HG03060 (cell line): ENCODE data around the gene RAB6C.
"Not testable (repeated sequence)": the region's sequence is repeated elsewhere in the genome, so short reads cannot be mapped to it uniquely, and the experiment has no call there.

Experiments
- ATAC-seq: cut with Tn5 transposase; IDR thresholded peaks from one replicate; pipeline ENCODE4 v1.9.1; 2021; ENCODE audit warnings: low read depth, moderate number of reproducible peaks; ENCODE audit not compliant: unreplicated experiment

The RAB6C gene

DNA sequence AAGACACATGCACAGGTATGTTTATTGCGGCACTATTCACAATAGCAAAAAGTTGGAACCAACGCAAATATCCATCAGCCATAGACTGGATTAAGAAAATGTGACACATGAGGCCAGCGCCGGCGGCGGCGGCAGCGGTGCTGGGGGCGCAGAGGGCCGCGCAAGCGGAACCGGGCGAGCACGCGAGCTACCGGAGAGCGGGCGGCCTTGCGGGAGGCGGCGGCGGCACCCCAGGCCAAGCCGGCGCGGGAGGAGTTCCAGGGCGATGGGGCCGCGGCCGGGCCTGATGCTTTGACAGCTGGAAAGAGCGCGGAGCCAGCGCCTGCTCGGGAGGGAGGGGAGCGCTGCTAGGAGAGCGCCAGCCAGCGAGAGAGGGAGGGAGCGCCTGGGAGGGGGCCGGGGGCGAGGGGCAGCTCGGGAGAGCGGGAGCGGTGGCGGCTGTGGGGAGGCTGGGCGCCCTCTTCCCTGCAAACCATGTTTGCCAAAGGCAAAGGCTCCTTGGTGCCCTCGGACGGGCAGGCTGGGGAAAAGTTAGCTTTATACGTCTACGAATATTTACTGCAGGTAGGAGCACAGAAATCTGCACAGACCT is 13.0 kb downstream of the RAB6C start:
- not testable (repeated sequence) for ATAC-seq

- not testable (repeated sequence) for ATAC-seq
Observed at GRCh38 chr2:129993151-129993550, 13.7 kb downstream of the RAB6C start.

GRCh38 chr2:129996657-129997237 is 17.3 kb downstream of the RAB6C start:
- ATAC-seq, result not testable (repeated sequence)

DNA sequence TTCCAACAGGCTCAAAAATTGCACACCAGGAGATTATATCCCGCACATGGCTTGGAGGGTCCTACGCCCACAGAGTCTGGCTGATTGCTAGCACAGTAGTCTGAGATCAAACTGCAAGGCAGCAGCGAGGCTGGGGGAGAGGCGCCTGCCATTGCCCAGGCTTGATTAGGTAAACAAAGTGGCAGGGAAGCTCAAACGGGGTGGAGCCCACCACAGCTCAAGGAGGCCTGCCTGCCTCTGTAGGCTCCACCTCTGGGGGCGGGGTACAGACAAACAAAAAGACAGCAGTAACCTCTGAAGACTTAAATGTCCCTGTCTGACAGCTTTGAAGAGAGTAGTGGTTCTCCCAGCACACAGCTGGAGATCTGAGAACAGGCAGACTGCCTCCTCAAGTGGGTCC is 19.3 kb downstream of the RAB6C start:
- not testable (repeated sequence) for ATAC-seq

DNA sequence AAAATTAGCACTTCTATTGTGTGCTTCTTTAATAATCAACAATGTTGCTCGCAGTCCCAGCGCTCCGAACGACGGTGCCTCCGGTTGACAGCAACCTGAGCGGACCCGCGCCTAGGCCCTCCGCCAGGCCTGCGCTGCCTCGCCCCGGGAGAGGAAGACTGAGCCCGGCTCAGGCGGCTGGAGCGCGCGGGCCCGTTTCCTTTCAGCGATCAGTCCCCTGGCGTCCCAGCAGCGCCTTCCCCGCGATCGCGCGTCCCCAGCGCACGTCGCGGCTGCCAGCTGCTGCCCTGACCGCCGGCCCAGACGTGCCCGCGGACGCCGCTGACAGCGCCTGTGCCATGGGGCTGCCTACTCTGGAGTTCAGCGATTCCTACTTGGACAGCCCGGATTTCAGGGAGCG is 26.4 kb downstream of the RAB6C start:
- ATAC-seq, result not testable (repeated sequence)

DNA sequence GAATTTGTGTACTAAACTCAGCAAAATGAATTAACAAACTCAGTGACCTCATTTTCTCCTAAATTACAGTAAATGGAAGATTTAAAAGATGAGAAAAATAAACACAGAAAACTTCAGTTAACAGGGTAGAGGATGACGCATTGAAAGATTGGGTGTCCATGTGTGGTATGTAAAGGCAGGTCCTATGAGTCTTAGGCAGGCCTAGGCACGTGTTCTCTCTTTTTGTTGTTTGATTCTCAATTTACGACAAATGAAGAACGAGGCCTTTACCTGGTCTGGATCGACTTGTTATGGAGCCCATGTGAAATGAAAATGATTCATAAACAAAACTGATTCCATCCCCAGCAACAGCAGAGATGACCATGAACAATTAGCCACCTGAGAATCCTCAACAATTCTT is 37.2 kb downstream of the RAB6C start:
- not testable (repeated sequence) for ATAC-seq

DNA sequence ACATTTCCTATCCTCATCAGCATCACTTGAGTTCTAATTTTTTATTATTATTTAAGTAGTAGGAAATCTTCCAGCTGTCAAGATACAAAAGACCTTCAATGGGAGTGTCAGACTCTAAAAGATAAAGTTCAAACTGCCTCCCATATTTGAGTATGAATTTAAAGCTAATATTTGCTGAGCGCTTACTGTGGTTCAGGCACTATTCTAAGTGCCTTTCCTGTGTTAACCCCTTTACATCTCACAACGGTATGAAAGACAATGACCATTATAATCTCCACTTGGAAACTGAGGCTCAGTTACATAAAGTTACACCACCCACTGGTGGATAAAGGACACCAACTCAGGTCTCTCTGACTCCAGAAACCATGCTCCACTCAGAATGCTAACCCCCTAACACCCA is 39.9 kb downstream of the RAB6C start:
- ATAC-seq, result no peak

- ATAC-seq, result not testable (repeated sequence)
Observed at GRCh38 chr2:130020069-130020468, 40.6 kb downstream of the RAB6C start.

- ATAC-seq, result not testable (repeated sequence)
Observed at GRCh38 chr2:130025931-130026330, 46.5 kb downstream of the RAB6C start.
